Neuronal stem cell (in vitro differentiated cells): ENCODE data around the gene SCAF1.

ENCODE experiments used
- DNase-seq: peaks from one replicate; pipeline ENCODE4 v3.0.0-alpha.2; 2013; ENCODE audit warnings: low spot score
- H2AFZ ChIP-seq: one replicate; pipeline ENCODE4 v1.6.1; 2013; ENCODE audit warnings: mild to moderate bottlenecking, low read length, inconsistent platforms
- H2AK5ac ChIP-seq: 2 replicates; pipeline ENCODE4 v1.6.1; 2013; ENCODE audit warnings: low read depth, mild to moderate bottlenecking, inconsistent platforms, low read length, moderate library complexity, mixed read lengths
- H2BK120ac ChIP-seq: 2 replicates; pipeline ENCODE4 v1.6.1; 2013; ENCODE audit warnings: low read depth, mild to moderate bottlenecking, inconsistent platforms, low read length, moderate library complexity, mixed read lengths
- H2BK12ac ChIP-seq: one replicate; pipeline ENCODE4 v1.6.1; 2013; ENCODE audit warnings: low read length, inconsistent platforms
- H2BK15ac ChIP-seq: 2 replicates; pipeline ENCODE4 v1.6.1; 2013; ENCODE audit warnings: mild to moderate bottlenecking, low read length, inconsistent platforms, mixed read lengths
- H2BK5ac ChIP-seq: one replicate; pipeline ENCODE4 v1.6.1; 2013; ENCODE audit warnings: inconsistent platforms, mild to moderate bottlenecking, low read length, moderate library complexity
- H3K14ac ChIP-seq: one replicate; pipeline ENCODE4 v1.6.1; 2013; ENCODE audit warnings: low read length, inconsistent platforms
- H3K18ac ChIP-seq: 2 replicates; pipeline ENCODE4 v1.6.1; 2013; ENCODE audit warnings: low read length, inconsistent platforms
- H3K23ac ChIP-seq: 2 replicates; pipeline ENCODE4 v1.6.1; 2013; ENCODE audit warnings: low read depth, mild to moderate bottlenecking, mixed read lengths, low read length, inconsistent platforms; ENCODE audit not compliant: poor library complexity
- H3K27ac ChIP-seq: replicated peaks from 3 replicates; pipeline ENCODE4 v1.5.1; 2013; ENCODE audit warnings: low read length, inconsistent platforms
- H3K27me3 ChIP-seq, 3 experiments: 2 replicates each; pipeline ENCODE4 v1.6.1; 2013; ENCODE audit warnings: low read length in 3 of 3, mild to moderate bottlenecking in 2 of 3, inconsistent platforms in 1 of 3, low read depth in 1 of 3, mixed read lengths in 1 of 3, moderate library complexity in 1 of 3; ENCODE audit not compliant: control insufficient read depth in 3 of 3, insufficient read depth in 3 of 3
- H3K36me3 ChIP-seq, 2 donors: replicated peaks in 1 of 2; 2 replicates each; pipeline ENCODE4 v1.6.1; 2013; ENCODE audit warnings: low read length in 2 of 2; ENCODE audit not compliant: control insufficient read depth in 2 of 2, insufficient read depth in 2 of 2
- H3K4ac ChIP-seq: 2 replicates; pipeline ENCODE4 v1.6.1; 2013; ENCODE audit warnings: inconsistent platforms, mild to moderate bottlenecking, low read length, moderate library complexity
- H3K4me1 ChIP-seq, 2 donors: 1 replicate in 1 of 2; 2 replicates in 1 of 2; pipeline ENCODE4 v1.6.1; 2013; ENCODE audit warnings: low read length in 2 of 2, low read depth in 1 of 2; ENCODE audit not compliant: control insufficient read depth in 2 of 2, insufficient read depth in 1 of 2
- H3K4me2 ChIP-seq: one replicate; pipeline ENCODE4 v1.6.1; 2013; ENCODE audit warnings: mild to moderate bottlenecking, low read length, inconsistent platforms; ENCODE audit not compliant: insufficient read depth, poor library complexity, severe bottlenecking
- H3K4me3 ChIP-seq, 2 donors: 2 replicates each; pipeline ENCODE4 v1.5.1; 2013; ENCODE audit warnings: low read length in 2 of 2, mild to moderate bottlenecking in 2 of 2, inconsistent platforms in 1 of 2, moderate library complexity in 1 of 2
- H3K79me1 ChIP-seq: one replicate; pipeline ENCODE4 v1.6.1; 2013; ENCODE audit warnings: low read depth, mild to moderate bottlenecking, inconsistent platforms, low read length, moderate library complexity
- H3K9ac ChIP-seq: one replicate; pipeline ENCODE4 v1.6.1; 2013; ENCODE audit warnings: mild to moderate bottlenecking, low read depth, low read length, inconsistent platforms; ENCODE audit not compliant: poor library complexity
- H3K9me3 ChIP-seq, 2 donors: replicated peaks in 1 of 2; 2 replicates each; pipeline versions ENCODE3 to v1.6.1; 2013; ENCODE audit warnings: low read length in 2 of 2, mild to moderate bottlenecking in 2 of 2, inconsistent platforms in 1 of 2, low read depth in 1 of 2, mixed read lengths in 1 of 2, moderate library complexity in 1 of 2; ENCODE audit not compliant: control insufficient read depth in 2 of 2, insufficient read depth in 1 of 2
- H4K8ac ChIP-seq: one replicate; pipeline ENCODE4 v1.6.1; 2013; ENCODE audit warnings: low read depth, mild to moderate bottlenecking, inconsistent platforms, low read length, moderate library complexity
- H4K91ac ChIP-seq: one replicate; pipeline ENCODE4 v1.6.1; 2013; ENCODE audit warnings: low read length, low read depth, mild to moderate bottlenecking, inconsistent platforms; ENCODE audit not compliant: poor library complexity
- WGBS, 2 donors: extraction: QIAGEN DNeasy Blood & Tissue Kit; methylation state at CpG; one replicate each; pipeline ENCODE4 v1.1.7; 2013; ENCODE audit warnings: missing lambda C conversion rate in 2 of 2, mixed read lengths in 1 of 2; ENCODE audit not compliant: insufficient read length in 2 of 2, insufficient replicate concordance in 1 of 2; ENCODE audit errors: extremely low coverage in 2 of 2; 5-methylcytosine and 5-hydroxymethylcytosine counted together

Gene SCAF1

GRCh38 chr19:49594157-49594992, 47.6 kb upstream of the SCAF1 start:
- no peak for DNase-seq
- Histone ChIP-seq H4K8ac (no peak overlapping the region), H3K27me3 (no peaks in the 10 kb centered on the region), H2AK5ac (peak overlapping the region; percentile 40), H2BK120ac (no peak overlapping the region), H3K9me3 (no peaks in the 10 kb centered on the region), H3K79me1 (peaks cover 39% of the 10 kb centered on the region), H3K23ac (no peak overlapping the region), H3K27ac (peak overlapping the region; percentile 11), H2BK12ac (no peak overlapping the region), H3K36me3 (peaks cover 39 to 49% of the 10 kb centered on the region in 2 donors), H3K18ac (no peak overlapping the region), H3K4me3 (no peak overlapping the region), H3K4me1 (peaks cover 8 to 12% of the 10 kb centered on the region in 2 donors), H2BK15ac (no peak overlapping the region), H2BK5ac (no peak overlapping the region), H3K4me2 (no peak overlapping the region), H3K14ac (no peak overlapping the region), H4K91ac (no peak overlapping the region), H3K9ac (peak overlapping the region; percentile 44), H2AFZ (no peak overlapping the region), H3K4ac (no peak overlapping the region)
- no CpG with 5 or more reads among the region's 35 CpGs for WGBS, 2 donors

DNA sequence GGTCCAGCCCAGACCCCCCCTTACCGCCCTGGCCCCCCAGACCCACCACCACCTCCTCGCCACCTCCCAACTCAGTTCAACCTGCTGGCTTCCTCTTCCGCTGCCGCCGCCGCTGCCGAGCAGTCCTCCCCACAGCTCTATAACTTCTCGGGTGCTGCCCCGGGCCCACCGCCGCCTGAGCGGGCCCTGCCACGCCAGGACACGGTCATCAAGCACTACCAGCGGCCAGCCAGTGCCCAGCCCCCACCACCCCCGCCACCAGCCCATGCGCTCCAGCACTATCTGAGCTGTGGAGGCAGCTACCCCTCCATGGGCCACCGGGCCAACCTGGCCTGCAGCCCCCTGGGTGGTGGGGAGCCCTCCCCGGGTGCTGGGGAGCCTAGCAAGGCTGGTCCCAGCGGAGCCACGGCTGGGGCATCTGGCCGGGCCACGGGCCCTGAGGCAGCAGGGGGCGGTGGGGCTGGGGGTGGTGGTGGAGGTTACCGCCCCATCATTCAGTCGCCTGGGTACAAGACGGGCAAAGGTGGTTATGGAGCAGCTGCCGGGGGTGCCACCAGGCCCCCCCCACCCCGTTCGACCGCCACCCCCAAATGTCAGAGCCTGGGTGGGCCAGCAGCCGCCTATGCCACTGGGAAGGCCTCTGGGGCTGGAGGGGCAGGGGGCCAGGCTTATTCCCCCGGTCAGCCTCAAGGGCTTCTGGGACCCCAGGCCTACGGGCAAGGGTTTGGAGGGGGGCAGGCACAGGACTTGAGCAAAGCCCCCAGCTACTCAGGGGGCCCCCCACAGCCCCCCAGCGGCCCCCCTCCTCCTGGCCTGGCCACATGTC, 46.8 kb upstream of the SCAF1 start:
- WGBS, 2 donors = no CpG with 5 or more reads among the region's 35 CpGs
- H2AK5ac ChIP-seq = peak overlapping the region; percentile 40

DNA sequence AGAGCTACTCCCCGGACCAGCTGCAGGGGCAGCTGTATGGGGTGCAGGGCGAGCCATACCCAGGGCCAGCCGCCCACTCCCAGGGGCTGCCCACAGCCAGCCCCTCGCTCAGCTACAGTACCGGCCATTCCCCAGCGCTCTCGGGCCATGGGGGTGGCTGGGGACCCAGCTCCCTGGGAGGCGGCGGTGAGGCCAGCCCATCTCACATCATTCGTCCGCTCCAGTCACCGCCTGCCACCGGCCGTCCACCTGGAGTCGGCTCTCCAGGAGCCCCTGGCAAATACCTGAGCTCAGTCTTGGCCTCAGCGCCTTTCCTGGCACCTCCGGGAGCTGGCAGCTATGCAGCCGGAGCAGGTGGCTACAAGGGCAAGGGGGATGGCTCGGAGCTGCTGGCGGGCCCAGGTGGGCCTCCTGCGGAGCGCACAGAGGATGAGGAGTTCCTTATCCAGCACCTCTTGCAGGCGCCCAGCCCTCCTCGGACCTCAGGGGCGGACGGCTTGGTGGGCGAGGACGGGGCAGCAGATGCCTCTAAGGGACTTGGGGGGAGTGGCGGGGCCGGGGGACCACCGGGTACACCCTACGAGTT, 46.1 kb upstream of the SCAF1 start:
- H3K36me3 ChIP-seq = peaks cover 49 to 64% of the 10 kb centered on the region in 2 donors

More for the DNA sequence above, 46.8 kb upstream of the SCAF1 start:
- peaks cover 41% of the 10 kb centered on the region for H3K79me1 ChIP-seq
- no peak for DNase-seq
- no peak overlapping the region for H2AFZ ChIP-seq
- no peak overlapping the region for H2BK5ac ChIP-seq
- no peak overlapping the region for H3K4me2 ChIP-seq
- no peak overlapping the region for H3K14ac ChIP-seq
- H3K4me1 ChIP-seq = peaks cover 8 to 9% of the 10 kb centered on the region in 2 donors
- H3K36me3 ChIP-seq = peaks cover 47 to 57% of the 10 kb centered on the region in 2 donors
- no peak overlapping the region for H3K4me3 ChIP-seq
- H2BK15ac ChIP-seq = no peak overlapping the region
- no peak overlapping the region for H3K9ac ChIP-seq
- H4K8ac ChIP-seq = peak overlapping the region; percentile 17
- no peak overlapping the region for H3K23ac ChIP-seq
- no peaks in the 10 kb centered on the region for H3K27me3 ChIP-seq
- no peaks in the 10 kb centered on the region for H3K9me3 ChIP-seq
- no peak overlapping the region for H3K18ac ChIP-seq
- H4K91ac ChIP-seq = no peak overlapping the region
- no peak overlapping the region for H3K27ac ChIP-seq
- no peak overlapping the region for H2BK120ac ChIP-seq
- H3K4ac ChIP-seq = no peak overlapping the region
- H2BK12ac ChIP-seq = no peak overlapping the region

More for the DNA sequence above, 46.1 kb upstream of the SCAF1 start:
- Histone ChIP-seq H2BK5ac (no peak overlapping the region), H2AFZ (no peak overlapping the region), H3K18ac (no peak overlapping the region), H4K91ac (no peak overlapping the region), H3K27me3 (no peaks in the 10 kb centered on the region), H3K4me3 (no peak overlapping the region), H2BK12ac (no peak overlapping the region), H3K9ac (no peak overlapping the region), H2AK5ac (no peak overlapping the region), H3K4ac (no peak overlapping the region), H3K27ac (no peak overlapping the region), H3K14ac (no peak overlapping the region), H2BK120ac (no peak overlapping the region), H4K8ac (peak overlapping the region; percentile 17), H3K9me3 (no peaks in the 10 kb centered on the region), H3K79me1 (peaks cover 35% of the 10 kb centered on the region), H3K23ac (no peak overlapping the region), H2BK15ac (no peak overlapping the region), H3K4me2 (no peak overlapping the region), H3K4me1 (peaks cover 8 to 9% of the 10 kb centered on the region in 2 donors)
- no CpG with 5 or more reads among the region's 32 CpGs for WGBS, 2 donors
- DNase-seq = no peak
